Measurements from ENCODE around the gene OR7G3. TPM values are rescaled to one million over a fixed set of nuclear protein-coding genes. Genes with fewer than 3 reads are reported as not detected.

Gene OR7G3
- total RNA-seq, 1 experiment from 2014 or later, result not detected

DNA sequence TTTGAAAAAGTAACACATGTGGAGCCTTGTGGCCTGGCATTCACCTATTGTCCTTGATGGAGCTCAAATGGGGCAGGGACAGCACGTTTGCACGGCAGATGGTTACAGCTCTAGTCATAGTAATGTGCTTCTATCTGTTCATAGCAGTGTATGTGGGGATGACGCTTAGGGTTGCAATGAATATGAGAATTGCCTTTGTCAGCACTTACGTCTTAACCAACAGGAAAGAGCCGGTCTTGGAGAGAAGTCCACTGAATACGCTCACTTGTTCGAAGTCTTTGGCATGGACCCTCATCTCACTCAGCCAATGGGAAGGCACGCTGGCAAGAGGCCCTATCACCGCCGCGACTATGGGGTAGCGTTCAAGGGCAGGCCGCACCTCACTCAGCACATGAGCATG lies 33.1 kb upstream of the OR7G3 start:
- intact Hi-C loops (cut with micrococcal nuclease; ENCODE audit: unreplicated experiment), result no loop called here
- no TSS peak for BruUV-seq (replicated peaks)
- POLR2A ChIA-PET (ENCODE audit: low non-redundant PET), result no interaction called here
- Histone ChIP-seq H3K9me3 (ENCODE audit: low read depth, low read length, poor library complexity, severe bottlenecking) (peaks cover 17% of the 10 kb centered on the region), H3K4me3 (ENCODE audit: low read depth, low read length, poor library complexity, severe bottlenecking) (no peak overlapping the region), H3K4me1 (ENCODE audit: insufficient read depth, low read length, poor library complexity, severe bottlenecking) (no peaks in the 10 kb centered on the region), H3K36me3 (ENCODE audit: insufficient read depth, low read length, poor library complexity, severe bottlenecking) (peaks cover 89% of the 10 kb centered on the region), H3K27me3 (replicated peaks; ENCODE audit: insufficient read depth, low read depth, low read length, poor library complexity) (no peaks in the 10 kb centered on the region), H3K27ac (ENCODE audit: low read depth, low read length, poor library complexity, severe bottlenecking) (no peak overlapping the region)
- DNase-seq (ENCODE audit: low spot score), result no peak
- no peak for TF ChIP-seq EZH2 (IDR thresholded peaks at IDR 0.05; ENCODE audit: borderline replicate concordance, low read depth, low read length, poor library complexity, severe bottlenecking)
- TF ChIP-seq, protein P1, sequence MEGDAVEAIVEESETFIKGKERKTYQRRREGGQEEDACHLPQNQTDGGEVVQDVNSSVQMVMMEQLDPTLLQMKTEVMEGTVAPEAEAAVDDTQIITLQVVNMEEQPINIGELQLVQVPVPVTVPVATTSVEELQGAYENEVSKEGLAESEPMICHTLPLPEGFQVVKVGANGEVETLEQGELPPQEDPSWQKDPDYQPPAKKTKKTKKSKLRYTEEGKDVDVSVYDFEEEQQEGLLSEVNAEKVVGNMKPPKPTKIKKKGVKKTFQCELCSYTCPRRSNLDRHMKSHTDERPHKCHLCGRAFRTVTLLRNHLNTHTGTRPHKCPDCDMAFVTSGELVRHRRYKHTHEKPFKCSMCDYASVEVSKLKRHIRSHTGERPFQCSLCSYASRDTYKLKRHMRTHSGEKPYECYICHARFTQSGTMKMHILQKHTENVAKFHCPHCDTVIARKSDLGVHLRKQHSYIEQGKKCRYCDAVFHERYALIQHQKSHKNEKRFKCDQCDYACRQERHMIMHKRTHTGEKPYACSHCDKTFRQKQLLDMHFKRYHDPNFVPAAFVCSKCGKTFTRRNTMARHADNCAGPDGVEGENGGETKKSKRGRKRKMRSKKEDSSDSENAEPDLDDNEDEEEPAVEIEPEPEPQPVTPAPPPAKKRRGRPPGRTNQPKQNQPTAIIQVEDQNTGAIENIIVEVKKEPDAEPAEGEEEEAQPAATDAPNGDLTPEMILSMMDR (conservative IDR thresholded peaks at IDR 0.05; ENCODE audit: low read depth, low read length), result no peak
- CTCF ChIA-PET, result no interaction called here

DNA sequence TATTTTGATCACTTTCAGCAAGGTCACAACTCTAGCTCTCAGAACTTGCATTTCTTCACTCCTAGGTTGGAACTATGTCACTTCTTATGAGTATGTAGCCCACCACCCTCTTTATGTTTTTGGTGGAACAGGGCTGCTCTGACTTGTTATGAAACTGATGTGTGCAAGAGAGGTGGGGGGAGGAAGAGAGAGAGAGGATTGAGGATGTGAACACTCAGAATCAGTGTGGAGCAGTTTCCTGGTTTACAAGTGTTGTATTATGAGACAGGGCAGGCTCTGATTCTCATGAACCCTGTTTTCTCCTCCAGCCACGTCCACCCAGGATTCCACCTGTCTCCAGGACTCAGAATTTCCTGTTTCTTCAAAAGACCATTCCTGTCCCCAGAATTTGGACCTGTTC lies 29.6 kb upstream of the OR7G3 start:
- Histone ChIP-seq H3K4me3 (ENCODE audit: low read depth, low read length, poor library complexity, severe bottlenecking) (no peak overlapping the region), H3K27me3 (replicated peaks; ENCODE audit: insufficient read depth, low read depth, low read length, poor library complexity) (no peaks in the 10 kb centered on the region), H3K9me3 (ENCODE audit: low read depth, low read length, poor library complexity, severe bottlenecking) (peaks cover 38% of the 10 kb centered on the region), H3K27ac (ENCODE audit: low read depth, low read length, poor library complexity, severe bottlenecking) (no peak overlapping the region), H3K36me3 (ENCODE audit: insufficient read depth, low read length, poor library complexity, severe bottlenecking) (peaks cover 75% of the 10 kb centered on the region), H3K4me1 (ENCODE audit: insufficient read depth, low read length, poor library complexity, severe bottlenecking) (no peaks in the 10 kb centered on the region)
- BruUV-seq (replicated peaks), result no TSS peak
- DNase-seq (ENCODE audit: low spot score), result no peak
- intact Hi-C loops (cut with micrococcal nuclease; ENCODE audit: unreplicated experiment), result no loop called here
- CTCF ChIA-PET, result no interaction called here
- POLR2A ChIA-PET (ENCODE audit: low non-redundant PET), result no interaction called here
- TF ChIP-seq, protein P1 (conservative IDR thresholded peaks at IDR 0.05; ENCODE audit: low read depth, low read length), result no peak
- no peak for TF ChIP-seq EZH2 (IDR thresholded peaks at IDR 0.05; ENCODE audit: borderline replicate concordance, low read depth, low read length, poor library complexity, severe bottlenecking)

- no peaks in the 10 kb centered on the region for H3K27me3 ChIP-seq (replicated peaks; ENCODE audit: insufficient read depth, low read depth, low read length, poor library complexity)
- H3K36me3 ChIP-seq (ENCODE audit: insufficient read depth, low read length, poor library complexity, severe bottlenecking), result peaks cover 68% of the 10 kb centered on the region
- H3K4me1 ChIP-seq (ENCODE audit: insufficient read depth, low read length, poor library complexity, severe bottlenecking), result no peaks in the 10 kb centered on the region
- no peak overlapping the region for H3K4me3 ChIP-seq (ENCODE audit: low read depth, low read length, poor library complexity, severe bottlenecking)
- no TSS peak for BruUV-seq (replicated peaks)
- CTCF ChIA-PET, result no interaction called here
- peaks cover 41% of the 10 kb centered on the region for H3K9me3 ChIP-seq (ENCODE audit: low read depth, low read length, poor library complexity, severe bottlenecking)
- no peak for DNase-seq (ENCODE audit: low spot score)
- TF ChIP-seq EZH2 (IDR thresholded peaks at IDR 0.05; ENCODE audit: borderline replicate concordance, low read depth, low read length, poor library complexity, severe bottlenecking), result no peak
- TF ChIP-seq, protein P1 (conservative IDR thresholded peaks at IDR 0.05; ENCODE audit: low read depth, low read length), result no peak
- POLR2A ChIA-PET (ENCODE audit: low non-redundant PET), result no interaction called here
- H3K27ac ChIP-seq (ENCODE audit: low read depth, low read length, poor library complexity, severe bottlenecking), result no peak overlapping the region
- intact Hi-C loops (cut with micrococcal nuclease; ENCODE audit: unreplicated experiment), result no loop called here
Observed at GRCh38 chr19:9155591-9155990, 28.8 kb upstream of the OR7G3 start.
